Neural cell (in vitro differentiated cells): ENCODE results near the gene TMEM183A. TPM values are rescaled to one million over a fixed set of nuclear protein-coding genes. Genes with fewer than 3 reads are reported as not detected.

Experiments
- H2AFZ ChIP-seq: fragments of 200-600, 300-800 bp; sonication (generic), shearing (Covaris generic); 2 replicates; pipeline ENCODE4 v1.6.0; 2014; ENCODE audit warnings: low read depth, mild to moderate bottlenecking, antibody characterized with exemption, low read length, moderate library complexity
- H3F3A ChIP-seq: fragments of 200-600 bp; shearing (Covaris generic); 2 replicates; pipeline ENCODE4 v1.6.1; 2016; ENCODE audit warnings: mild to moderate bottlenecking, moderate library complexity, mixed read lengths, antibody characterized with exemption, low read length; ENCODE audit not compliant: insufficient read depth, poor library complexity, severe bottlenecking
- H3K27ac ChIP-seq: fragments of 200-600, 300-800 bp; sonication (generic), shearing (Covaris generic); 2 replicates; pipeline ENCODE4 v1.5.1; 2014; ENCODE audit warnings: mild to moderate bottlenecking, low read length, moderate library complexity
- H3K27me3 ChIP-seq: fragments of 300-800, 200-600 bp; sonication (generic), shearing (Covaris generic); 2 replicates; pipeline ENCODE4 v1.6.0; 2014; ENCODE audit warnings: mild to moderate bottlenecking, low read depth, low read length, moderate library complexity; ENCODE audit not compliant: insufficient read depth
- H3K36me3 ChIP-seq: fragments of 300-800, 200-600 bp; sonication (generic), shearing (Covaris generic); 2 replicates; pipeline ENCODE4 v1.5.1; 2014; ENCODE audit warnings: mild to moderate bottlenecking, antibody characterized with exemption, low read length, moderate library complexity; ENCODE audit not compliant: insufficient read depth
- H3K4me2 ChIP-seq: fragments of 300-800, 200-600 bp; sonication (generic), shearing (Covaris generic); 2 replicates; pipeline ENCODE4 v1.6.0; 2014; ENCODE audit warnings: mild to moderate bottlenecking, low read length
- H3K4me3 ChIP-seq: fragments of 300-800, 200-600 bp; sonication (generic), shearing (Covaris generic); 2 replicates; pipeline ENCODE4 v1.5.1; 2014; ENCODE audit warnings: mild to moderate bottlenecking, low read length, moderate library complexity
- H3K79me2 ChIP-seq: fragments of 200-600 bp; shearing (Covaris generic); replicated peaks from 2 replicates; pipeline ENCODE4 v1.6.0; 2014; ENCODE audit warnings: mild to moderate bottlenecking, low read length, moderate library complexity; ENCODE audit not compliant: insufficient read depth
- H3K9ac ChIP-seq: fragments of 300-800, 200-600 bp; sonication (generic), shearing (Covaris generic); 2 replicates; pipeline ENCODE4 v1.6.1; 2016; ENCODE audit warnings: mild to moderate bottlenecking, low read length, mixed read lengths
- H3K9me2 ChIP-seq: fragments of 200-600 bp; shearing (Covaris generic); 2 replicates; pipeline ENCODE4 v1.6.1; 2016; ENCODE audit warnings: mild to moderate bottlenecking, low read length, mixed read lengths; ENCODE audit not compliant: insufficient read depth
- H3K9me3 ChIP-seq: fragments of 200-600, 300-800 bp; sonication (generic), shearing (Covaris generic); 2 replicates; pipeline ENCODE4 v1.6.1; 2016; ENCODE audit warnings: mild to moderate bottlenecking, mixed run types, low read length, moderate library complexity, mixed read lengths
- H4K20me1 ChIP-seq: fragments of 200-600 bp; shearing (Covaris generic); 2 replicates; pipeline ENCODE4 v1.6.1; 2016; ENCODE audit warnings: mild to moderate bottlenecking, mixed run types; ENCODE audit not compliant: insufficient read depth
- CTCF ChIP-seq: fragments of 450-650 bp; IDR thresholded peaks from 2 replicates; pipeline ENCODE4 v1.5.1; 2014; ENCODE audit warnings: antibody characterized with exemption, mild to moderate bottlenecking, moderate library complexity; ENCODE audit not compliant: poor library complexity, severe bottlenecking
- MXI1 ChIP-seq: fragments of 450-650 bp; conservative IDR thresholded peaks from 2 replicates; pipeline ENCODE4 v1.6.1; 2014; ENCODE audit warnings: antibody characterized with exemption, mild to moderate bottlenecking; ENCODE audit not compliant: poor library complexity, severe bottlenecking
- POLR2AphosphoS5 ChIP-seq: IDR thresholded peaks from 2 replicates; pipeline ENCODE4 v1.6.1; 2012
- RAD21 ChIP-seq: fragments of 450-650 bp; conservative IDR thresholded peaks from 2 replicates; pipeline ENCODE4 v1.6.1; 2014; ENCODE audit warnings: antibody characterized with exemption, mild to moderate bottlenecking, moderate library complexity
- SMC3 ChIP-seq: fragments of 450-650 bp; conservative IDR thresholded peaks from 2 replicates; pipeline ENCODE4 v1.6.1; 2014; ENCODE audit warnings: antibody characterized with exemption, mild to moderate bottlenecking, moderate library complexity; ENCODE audit not compliant: poor library complexity
- TAF1 ChIP-seq: IDR thresholded peaks from 2 replicates; pipeline ENCODE4 v1.6.1; 2012; ENCODE audit warnings: low read depth
- polyA plus RNA-seq: library from polyadenylated mRNA; depleted of rRNA; stranded (reverse); fragments of >200 nt; gene quantifications from 2 replicates; pipeline ENCODE4 v1.2.3, GENCODE V29; 2014
- TF ChIP-seq, protein P1 (sequence below): IDR thresholded peaks from 2 replicates; pipeline ENCODE4 v1.6.1; 2012; ENCODE audit warnings: borderline replicate concordance

The TMEM183A gene
- polyA plus RNA-seq, 1 donor from 2014 or later = 237 TPM

- Histone ChIP-seq H3K9me2 (no peaks in the 10 kb centered on the region), H3K27me3 (no peaks in the 10 kb centered on the region), H3K4me2 (no peak overlapping the region), H3K9ac (no peak overlapping the region), H3K4me3 (no peak overlapping the region), H3K27ac (no peak overlapping the region), H3F3A (no peaks in the 10 kb centered on the region), H2AFZ (no peak overlapping the region), H3K79me2 (no peaks in the 10 kb centered on the region), H3K9me3 (no peaks in the 10 kb centered on the region), H4K20me1 (no peaks in the 10 kb centered on the region), H3K36me3 (no peaks in the 10 kb centered on the region)
- no peak for TF ChIP-seq POLR2AphosphoS5
- no peak for TF ChIP-seq CTCF
- TF ChIP-seq RAD21 = no peak
- TF ChIP-seq, protein P1, sequence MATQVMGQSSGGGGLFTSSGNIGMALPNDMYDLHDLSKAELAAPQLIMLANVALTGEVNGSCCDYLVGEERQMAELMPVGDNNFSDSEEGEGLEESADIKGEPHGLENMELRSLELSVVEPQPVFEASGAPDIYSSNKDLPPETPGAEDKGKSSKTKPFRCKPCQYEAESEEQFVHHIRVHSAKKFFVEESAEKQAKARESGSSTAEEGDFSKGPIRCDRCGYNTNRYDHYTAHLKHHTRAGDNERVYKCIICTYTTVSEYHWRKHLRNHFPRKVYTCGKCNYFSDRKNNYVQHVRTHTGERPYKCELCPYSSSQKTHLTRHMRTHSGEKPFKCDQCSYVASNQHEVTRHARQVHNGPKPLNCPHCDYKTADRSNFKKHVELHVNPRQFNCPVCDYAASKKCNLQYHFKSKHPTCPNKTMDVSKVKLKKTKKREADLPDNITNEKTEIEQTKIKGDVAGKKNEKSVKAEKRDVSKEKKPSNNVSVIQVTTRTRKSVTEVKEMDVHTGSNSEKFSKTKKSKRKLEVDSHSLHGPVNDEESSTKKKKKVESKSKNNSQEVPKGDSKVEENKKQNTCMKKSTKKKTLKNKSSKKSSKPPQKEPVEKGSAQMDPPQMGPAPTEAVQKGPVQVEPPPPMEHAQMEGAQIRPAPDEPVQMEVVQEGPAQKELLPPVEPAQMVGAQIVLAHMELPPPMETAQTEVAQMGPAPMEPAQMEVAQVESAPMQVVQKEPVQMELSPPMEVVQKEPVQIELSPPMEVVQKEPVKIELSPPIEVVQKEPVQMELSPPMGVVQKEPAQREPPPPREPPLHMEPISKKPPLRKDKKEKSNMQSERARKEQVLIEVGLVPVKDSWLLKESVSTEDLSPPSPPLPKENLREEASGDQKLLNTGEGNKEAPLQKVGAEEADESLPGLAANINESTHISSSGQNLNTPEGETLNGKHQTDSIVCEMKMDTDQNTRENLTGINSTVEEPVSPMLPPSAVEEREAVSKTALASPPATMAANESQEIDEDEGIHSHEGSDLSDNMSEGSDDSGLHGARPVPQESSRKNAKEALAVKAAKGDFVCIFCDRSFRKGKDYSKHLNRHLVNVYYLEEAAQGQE = no peak
- no peak for TF ChIP-seq TAF1
- no peak for TF ChIP-seq SMC3
These were observed 44.7 kb downstream of the TMEM183A start for GRCh38 chr1:203051841-203052324.

DNA sequence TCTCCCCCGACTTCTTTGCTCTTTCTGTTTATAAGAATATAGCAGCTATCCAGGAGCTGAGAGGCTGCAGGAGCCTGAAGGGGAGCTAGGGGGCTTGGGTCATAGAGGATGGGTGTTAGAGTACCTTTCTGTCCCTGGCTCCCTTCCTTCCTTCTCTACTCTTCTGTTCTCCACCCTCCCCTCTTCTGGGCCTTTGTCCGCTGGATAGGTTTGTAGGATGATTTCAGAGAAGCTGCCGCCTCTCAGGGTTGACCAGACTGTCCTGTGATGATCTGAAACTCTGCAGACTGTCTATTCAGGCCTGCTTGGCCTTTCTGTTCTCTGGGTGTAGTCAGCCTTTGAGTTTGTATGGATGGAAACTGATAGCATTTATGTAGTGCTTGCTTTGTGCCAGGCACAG, 45.4 kb downstream of the TMEM183A start:
- Histone ChIP-seq H4K20me1 (no peaks in the 10 kb centered on the region), H3K4me3 (no peak overlapping the region), H3K9me2 (no peaks in the 10 kb centered on the region), H2AFZ (no peak overlapping the region), H3K9ac (no peak overlapping the region), H3K9me3 (no peaks in the 10 kb centered on the region), H3K4me2 (no peak overlapping the region), H3K79me2 (no peaks in the 10 kb centered on the region), H3K27ac (no peak overlapping the region), H3K27me3 (no peaks in the 10 kb centered on the region), H3K36me3 (no peaks in the 10 kb centered on the region), H3F3A (no peaks in the 10 kb centered on the region)
- no peak for TF ChIP-seq CTCF
- no peak for TF ChIP-seq TAF1
- TF ChIP-seq MXI1 = no peak

- no peaks in the 10 kb centered on the region for H4K20me1 ChIP-seq
- H3K4me2 ChIP-seq = no peak overlapping the region
- no peaks in the 10 kb centered on the region for H3K36me3 ChIP-seq
- no peaks in the 10 kb centered on the region for H3K27me3 ChIP-seq
- H3K9me2 ChIP-seq = no peaks in the 10 kb centered on the region
- H3K4me3 ChIP-seq = no peak overlapping the region
- no peak overlapping the region for H3K27ac ChIP-seq
- no peaks in the 10 kb centered on the region for H3K79me2 ChIP-seq
- no peak overlapping the region for H3K9ac ChIP-seq
- H3K9me3 ChIP-seq = no peaks in the 10 kb centered on the region
- no peak overlapping the region for H2AFZ ChIP-seq
- no peaks in the 10 kb centered on the region for H3F3A ChIP-seq
- TF ChIP-seq SMC3 = no peak
- TF ChIP-seq MXI1 = no peak
These were observed 47.0 kb downstream of the TMEM183A start for GRCh38 chr1:203054184-203054583.
